Neural cell (in vitro differentiated cells): ENCODE measurements around the gene CCDC191. TPM values are rescaled to one million over a fixed set of nuclear protein-coding genes. Genes with fewer than 3 reads are reported as not detected.

ENCODE experiments used
- H2AFZ ChIP-seq: fragments of 200-600, 300-800 bp; sonication (generic), shearing (Covaris generic); 2 replicates; pipeline ENCODE4 v1.6.0; 2014; ENCODE audit warnings: low read depth, mild to moderate bottlenecking, antibody characterized with exemption, low read length, moderate library complexity
- H3F3A ChIP-seq: fragments of 200-600 bp; shearing (Covaris generic); 2 replicates; pipeline ENCODE4 v1.6.1; 2016; ENCODE audit warnings: mild to moderate bottlenecking, moderate library complexity, mixed read lengths, antibody characterized with exemption, low read length; ENCODE audit not compliant: insufficient read depth, poor library complexity, severe bottlenecking
- H3K27ac ChIP-seq: fragments of 200-600, 300-800 bp; sonication (generic), shearing (Covaris generic); 2 replicates; pipeline ENCODE4 v1.5.1; 2014; ENCODE audit warnings: mild to moderate bottlenecking, low read length, moderate library complexity
- H3K27me3 ChIP-seq: fragments of 300-800, 200-600 bp; sonication (generic), shearing (Covaris generic); 2 replicates; pipeline ENCODE4 v1.6.0; 2014; ENCODE audit warnings: mild to moderate bottlenecking, low read depth, low read length, moderate library complexity; ENCODE audit not compliant: insufficient read depth
- H3K36me3 ChIP-seq: fragments of 300-800, 200-600 bp; sonication (generic), shearing (Covaris generic); 2 replicates; pipeline ENCODE4 v1.5.1; 2014; ENCODE audit warnings: mild to moderate bottlenecking, antibody characterized with exemption, low read length, moderate library complexity; ENCODE audit not compliant: insufficient read depth
- H3K4me2 ChIP-seq: fragments of 300-800, 200-600 bp; sonication (generic), shearing (Covaris generic); 2 replicates; pipeline ENCODE4 v1.6.0; 2014; ENCODE audit warnings: mild to moderate bottlenecking, low read length
- H3K4me3 ChIP-seq: fragments of 300-800, 200-600 bp; sonication (generic), shearing (Covaris generic); 2 replicates; pipeline ENCODE4 v1.5.1; 2014; ENCODE audit warnings: mild to moderate bottlenecking, low read length, moderate library complexity
- H3K79me2 ChIP-seq: fragments of 200-600 bp; shearing (Covaris generic); replicated peaks from 2 replicates; pipeline ENCODE4 v1.6.0; 2014; ENCODE audit warnings: mild to moderate bottlenecking, low read length, moderate library complexity; ENCODE audit not compliant: insufficient read depth
- H3K9ac ChIP-seq: fragments of 300-800, 200-600 bp; sonication (generic), shearing (Covaris generic); 2 replicates; pipeline ENCODE4 v1.6.1; 2016; ENCODE audit warnings: mild to moderate bottlenecking, low read length, mixed read lengths
- H3K9me2 ChIP-seq: fragments of 200-600 bp; shearing (Covaris generic); 2 replicates; pipeline ENCODE4 v1.6.1; 2016; ENCODE audit warnings: mild to moderate bottlenecking, low read length, mixed read lengths; ENCODE audit not compliant: insufficient read depth
- H3K9me3 ChIP-seq: fragments of 200-600, 300-800 bp; sonication (generic), shearing (Covaris generic); 2 replicates; pipeline ENCODE4 v1.6.1; 2016; ENCODE audit warnings: mild to moderate bottlenecking, mixed run types, low read length, moderate library complexity, mixed read lengths
- H4K20me1 ChIP-seq: fragments of 200-600 bp; shearing (Covaris generic); 2 replicates; pipeline ENCODE4 v1.6.1; 2016; ENCODE audit warnings: mild to moderate bottlenecking, mixed run types; ENCODE audit not compliant: insufficient read depth
- CTCF ChIP-seq: fragments of 450-650 bp; IDR thresholded peaks from 2 replicates; pipeline ENCODE4 v1.5.1; 2014; ENCODE audit warnings: antibody characterized with exemption, mild to moderate bottlenecking, moderate library complexity; ENCODE audit not compliant: poor library complexity, severe bottlenecking
- EP300 ChIP-seq: fragments of 450-650 bp; conservative IDR thresholded peaks from 2 replicates; pipeline ENCODE4 v1.6.1; 2014; ENCODE audit warnings: antibody characterized with exemption, mild to moderate bottlenecking, moderate library complexity; ENCODE audit not compliant: poor library complexity, severe bottlenecking
- EZH2 ChIP-seq: fragments of 200-600, 300-800 bp; shearing (Covaris generic), sonication (generic); IDR thresholded peaks from 2 replicates; pipeline ENCODE4 v1.6.1; 2014; ENCODE audit warnings: antibody characterized with exemption, low read length, borderline replicate concordance, mild to moderate bottlenecking; ENCODE audit not compliant: insufficient read depth, poor library complexity, severe bottlenecking
- MXI1 ChIP-seq: fragments of 450-650 bp; conservative IDR thresholded peaks from 2 replicates; pipeline ENCODE4 v1.6.1; 2014; ENCODE audit warnings: antibody characterized with exemption, mild to moderate bottlenecking; ENCODE audit not compliant: poor library complexity, severe bottlenecking
- POLR2AphosphoS5 ChIP-seq: IDR thresholded peaks from 2 replicates; pipeline ENCODE4 v1.6.1; 2012
- RAD21 ChIP-seq: fragments of 450-650 bp; conservative IDR thresholded peaks from 2 replicates; pipeline ENCODE4 v1.6.1; 2014; ENCODE audit warnings: antibody characterized with exemption, mild to moderate bottlenecking, moderate library complexity
- REST ChIP-seq: IDR thresholded peaks from 2 replicates; pipeline ENCODE4 v1.6.1; 2012; ENCODE audit warnings: borderline replicate concordance
- SMC3 ChIP-seq: fragments of 450-650 bp; conservative IDR thresholded peaks from 2 replicates; pipeline ENCODE4 v1.6.1; 2014; ENCODE audit warnings: antibody characterized with exemption, mild to moderate bottlenecking, moderate library complexity; ENCODE audit not compliant: poor library complexity
- TAF1 ChIP-seq: IDR thresholded peaks from 2 replicates; pipeline ENCODE4 v1.6.1; 2012; ENCODE audit warnings: low read depth
- polyA plus RNA-seq: library from polyadenylated mRNA; depleted of rRNA; stranded (reverse); fragments of >200 nt; gene quantifications from 2 replicates; pipeline ENCODE4 v1.2.3, GENCODE V29; 2014

The CCDC191 gene
- polyA plus RNA-seq, 1 donor from 2014 or later = 14.9 TPM

- Histone ChIP-seq H3K27ac (no peak overlapping the region), H3K4me2 (no peak overlapping the region), H3K9ac (no peak overlapping the region), H3K4me3 (no peak overlapping the region), H3K36me3 (peaks cover 4% of the 10 kb centered on the region), H3K27me3 (no peaks in the 10 kb centered on the region), H3K79me2 (no peaks in the 10 kb centered on the region), H3K9me3 (no peaks in the 10 kb centered on the region), H2AFZ (no peak overlapping the region), H3K9me2 (no peaks in the 10 kb centered on the region), H3F3A (no peaks in the 10 kb centered on the region), H4K20me1 (no peaks in the 10 kb centered on the region)
- no peak for TF ChIP-seq CTCF
- no peak for TF ChIP-seq EP300
- no peak for TF ChIP-seq RAD21
- TF ChIP-seq POLR2AphosphoS5 = no peak
- TF ChIP-seq SMC3 = no peak
- no peak for TF ChIP-seq TAF1
- TF ChIP-seq REST = no peak
- TF ChIP-seq MXI1 = no peak
- TF ChIP-seq EZH2 = no peak
Observed at GRCh38 chr3:113977822-113978221, 78.5 kb downstream of the CCDC191 start.

GRCh38 chr3:113968986-113969385 is 87.3 kb downstream of the CCDC191 start:
- TF ChIP-seq MXI1 (no peak), TAF1 (no peak), EZH2 (no peak), SMC3 (no peak), EP300 (no peak), RAD21 (no peak), CTCF (no peak), POLR2AphosphoS5 (no peak), REST (no peak)
- Histone ChIP-seq H3K4me3 (no peak overlapping the region), H3K36me3 (peaks cover 4% of the 10 kb centered on the region), H3K79me2 (no peaks in the 10 kb centered on the region), H3K27me3 (no peaks in the 10 kb centered on the region), H3K9ac (no peak overlapping the region), H3K27ac (no peak overlapping the region), H2AFZ (no peak overlapping the region), H3K9me3 (no peaks in the 10 kb centered on the region), H4K20me1 (no peaks in the 10 kb centered on the region), H3K9me2 (no peaks in the 10 kb centered on the region), H3F3A (no peaks in the 10 kb centered on the region), H3K4me2 (no peak overlapping the region)
